Effector memory CD8-positive, alpha-beta T cell (primary cell): ENCODE measurements around the gene DMAC2L.
"Not testable (repeated sequence)": the region's sequence is repeated elsewhere in the genome, so short reads cannot be mapped to it uniquely, and the experiment has no call there.

Experiments
- ATAC-seq: fragments of 150-1000 bp; cut with Tn5 transposase; replicated peaks from 2 replicates; pipeline ENCODE4 v1.10.0; 2021; ENCODE audit warnings: mild to moderate bottlenecking, moderate library complexity
- DNase-seq, 3 experiments: peaks; one replicate each; pipeline ENCODE4 v3.0.0; 2021
- H3K27ac Mint-ChIP-seq, 2 donors: one replicate each; pipeline ENCODE4 v1.8.0; 2022; ENCODE audit warnings: mild to moderate bottlenecking in 2 of 2, mixed read lengths in 2 of 2, moderate library complexity in 2 of 2
- H3K27me3 Mint-ChIP-seq, 2 donors: one replicate each; pipeline ENCODE4 v1.8.0; 2022; ENCODE audit warnings: mixed read lengths in 2 of 2
- H3K36me3 Mint-ChIP-seq: one replicate; pipeline ENCODE4 v1.8.0; 2022; ENCODE audit warnings: mild to moderate bottlenecking, moderate library complexity, mixed read lengths; ENCODE audit not compliant: insufficient read depth
- H3K4me1 Mint-ChIP-seq, 2 donors: one replicate each; pipeline ENCODE4 v1.8.0; 2022; ENCODE audit warnings: low read depth in 2 of 2, mixed read lengths in 2 of 2
- H3K4me3 Mint-ChIP-seq, 2 donors: one replicate each; pipeline ENCODE4 v1.8.0; 2022; ENCODE audit warnings: mild to moderate bottlenecking in 2 of 2, mixed read lengths in 2 of 2, moderate library complexity in 2 of 2
- H3K9me3 Mint-ChIP-seq, 2 donors: one replicate each; pipeline ENCODE4 v1.8.0; 2022; ENCODE audit warnings: mixed read lengths in 2 of 2

Gene DMAC2L

DNA sequence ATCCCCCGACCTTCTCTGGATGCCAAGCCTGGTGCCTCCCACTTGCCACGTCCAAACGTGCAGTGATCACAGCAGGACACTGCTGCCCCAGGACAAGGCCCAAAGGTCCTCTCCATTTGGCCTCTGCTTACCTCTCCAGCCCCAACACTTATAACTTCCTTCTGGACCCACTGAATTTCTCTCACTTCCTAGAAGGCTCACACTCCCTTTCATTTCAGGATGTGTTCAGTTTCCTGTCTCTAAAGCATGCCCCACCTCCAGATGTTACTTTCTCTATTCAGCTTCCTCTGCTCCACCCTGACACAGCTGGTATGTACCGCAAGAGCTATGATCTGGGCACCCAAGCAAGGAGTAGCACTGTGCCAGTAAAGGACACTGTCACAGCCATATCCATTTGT is 51.6 kb downstream of the DMAC2L start:
- Mint-ChIP-seq H3K27me3 (no peaks in the 10 kb centered on the region), H3K36me3 (peaks cover 13% of the 10 kb centered on the region), H3K27ac (peak overlapping the region; percentile 87 to 93), H3K4me3 (peak overlapping the region; percentile 84 to 85), H3K4me1 (peaks cover 28 to 40% of the 10 kb centered on the region in 2 donors), H3K9me3 (no peaks in the 10 kb centered on the region)
- ATAC-seq: peak; percentile 92
- peak; percentile 30 to 57 (median 44) for DNase-seq

DNA sequence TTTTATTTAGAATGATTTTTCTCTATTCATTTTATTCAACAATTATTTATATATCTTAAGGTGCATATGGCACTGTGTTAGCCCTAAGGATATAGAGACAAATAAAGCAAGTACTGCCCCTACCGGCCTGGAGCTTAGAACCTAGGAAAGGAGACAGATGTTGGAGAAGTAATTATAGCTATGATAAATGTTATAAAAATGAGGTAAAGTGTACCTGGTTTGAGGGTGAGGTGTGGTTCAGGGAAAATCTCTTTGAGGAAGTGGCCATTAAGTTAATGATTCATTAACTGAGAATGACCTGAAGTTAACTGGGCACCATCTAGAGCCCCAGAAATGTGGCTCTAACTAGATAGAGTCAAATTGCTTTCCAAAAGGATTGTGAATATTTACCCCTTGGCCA is 52.7 kb downstream of the DMAC2L start:
- Mint-ChIP-seq H3K9me3 (no peaks in the 10 kb centered on the region), H3K36me3 (peaks cover 9% of the 10 kb centered on the region), H3K27me3 (no peaks in the 10 kb centered on the region), H3K4me1 (peaks cover 28 to 39% of the 10 kb centered on the region in 2 donors), H3K27ac (peak overlapping the region in 1 of 2 donors; percentile 62), H3K4me3 (no peak overlapping the region)
- DNase-seq (no peak), ATAC-seq (no peak)

DNA sequence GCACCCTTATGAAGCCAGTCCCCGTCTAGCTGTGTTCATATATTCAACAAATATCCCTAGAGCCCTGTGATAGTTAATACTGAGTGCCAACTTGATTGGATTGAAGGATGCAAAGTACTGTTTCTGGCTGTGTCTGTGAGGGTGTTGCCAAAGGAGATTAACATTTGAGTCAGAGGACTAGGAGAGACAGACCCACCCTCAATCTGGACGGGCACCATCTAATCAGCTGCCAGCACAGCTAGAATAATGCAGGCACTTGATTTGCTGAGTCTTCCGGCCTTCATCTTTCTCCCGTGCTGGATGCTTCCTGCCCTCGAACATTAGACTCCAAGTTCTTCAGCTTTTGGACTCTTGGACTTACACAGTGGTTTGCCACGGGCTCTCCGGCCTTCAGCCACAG is 53.4 kb downstream of the DMAC2L start:
- not testable (repeated sequence) for H3K4me3 Mint-ChIP-seq, H3K27me3 Mint-ChIP-seq, H3K36me3 Mint-ChIP-seq, ATAC-seq, H3K9me3 Mint-ChIP-seq, DNase-seq
- H3K27ac Mint-ChIP-seq: peak overlapping the region; percentile 27 to 82
- peaks cover 26 to 34% of the 10 kb centered on the region in 2 donors for H3K4me1 Mint-ChIP-seq

DNA sequence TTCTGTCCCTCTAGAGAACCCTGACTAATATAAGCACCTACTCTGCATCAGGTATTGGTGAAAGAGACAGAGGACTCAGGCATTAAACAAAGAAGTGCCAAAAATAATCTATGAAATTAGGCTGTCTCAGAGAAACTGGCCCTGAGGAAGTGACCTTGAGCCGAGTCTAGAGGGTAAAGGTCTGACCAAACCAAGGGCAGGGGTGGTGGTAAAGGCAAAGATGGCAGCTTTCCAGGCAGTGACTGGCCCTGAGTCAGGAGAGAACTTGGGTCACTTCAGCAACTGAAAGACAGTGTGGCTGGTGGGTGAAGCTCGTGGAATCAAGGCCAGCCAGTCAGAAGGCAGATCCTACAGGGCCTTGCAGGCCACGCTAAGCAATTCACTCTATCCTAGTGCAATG is 54.0 kb downstream of the DMAC2L start:
- Mint-ChIP-seq H3K27me3 (no peaks in the 10 kb centered on the region), H3K27ac (peak overlapping the region; percentile 27 to 82)

DNA sequence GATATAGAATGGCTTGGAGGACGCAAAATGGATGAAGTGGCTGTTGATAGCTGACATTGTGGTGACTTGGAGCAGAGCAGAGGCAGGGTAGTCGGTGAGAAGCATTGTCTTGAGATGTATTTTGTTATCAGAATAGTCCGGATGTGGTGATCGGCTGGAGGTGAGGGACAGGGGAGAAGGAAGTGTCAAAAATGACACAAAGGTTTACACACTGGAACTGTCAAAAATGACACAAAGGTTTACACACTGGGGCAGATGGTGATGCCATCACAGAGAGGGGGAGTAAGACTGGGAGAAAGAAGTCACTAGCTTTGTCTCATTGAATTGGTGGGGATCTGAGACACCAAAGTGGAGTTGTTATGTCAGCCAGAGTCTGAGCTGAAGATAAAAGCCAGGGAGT is 54.5 kb downstream of the DMAC2L start:
- H3K27ac Mint-ChIP-seq: peak overlapping the region; percentile 27 to 82
- peaks cover 26 to 34% of the 10 kb centered on the region in 2 donors for H3K4me1 Mint-ChIP-seq
- H3K27me3 Mint-ChIP-seq: no peaks in the 10 kb centered on the region
- H3K4me3 Mint-ChIP-seq: peak overlapping the region; percentile 1 to 50
- peak in 1 of 3 experiments; percentile 29 for DNase-seq
- ATAC-seq: peak; percentile 35
- H3K36me3 Mint-ChIP-seq: peaks cover 9% of the 10 kb centered on the region
- no peaks in the 10 kb centered on the region for H3K9me3 Mint-ChIP-seq

More for the DNA sequence above, 54.0 kb downstream of the DMAC2L start:
- Mint-ChIP-seq H3K4me1 (peaks cover 26 to 34% of the 10 kb centered on the region in 2 donors), H3K9me3 (no peaks in the 10 kb centered on the region), H3K4me3 (peak overlapping the region; percentile 1 to 50), H3K36me3 (peaks cover 9% of the 10 kb centered on the region)
- DNase-seq (no peak), ATAC-seq (no peak)

DNA sequence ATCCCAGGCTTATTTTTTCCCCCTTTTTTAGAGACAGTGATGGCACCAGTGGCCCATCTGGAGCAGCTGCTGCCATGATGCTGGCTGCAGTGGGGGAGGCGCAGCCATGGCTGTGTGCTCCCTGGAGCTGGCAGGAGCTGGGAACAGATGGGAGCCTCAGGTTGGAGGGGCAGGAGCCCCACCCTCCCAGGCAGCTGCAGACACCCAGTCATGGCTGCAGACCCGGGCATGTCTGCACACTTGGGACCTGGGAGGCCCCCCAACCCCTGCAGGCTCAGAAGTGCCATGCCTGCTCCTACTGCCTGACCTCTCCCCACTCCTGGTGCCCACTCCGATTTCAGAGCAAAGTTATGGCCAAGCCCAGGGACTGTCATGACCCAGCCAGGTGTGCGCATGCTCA is 59.4 kb downstream of the DMAC2L start:
- Mint-ChIP-seq H3K4me3 (no peak overlapping the region), H3K27ac (no peak overlapping the region), H3K9me3 (no peaks in the 10 kb centered on the region), H3K27me3 (no peaks in the 10 kb centered on the region), H3K4me1 (peaks cover 5 to 9% of the 10 kb centered on the region in 2 donors), H3K36me3 (peaks cover 2% of the 10 kb centered on the region)
- ATAC-seq (no peak), DNase-seq (no peak)

DNA sequence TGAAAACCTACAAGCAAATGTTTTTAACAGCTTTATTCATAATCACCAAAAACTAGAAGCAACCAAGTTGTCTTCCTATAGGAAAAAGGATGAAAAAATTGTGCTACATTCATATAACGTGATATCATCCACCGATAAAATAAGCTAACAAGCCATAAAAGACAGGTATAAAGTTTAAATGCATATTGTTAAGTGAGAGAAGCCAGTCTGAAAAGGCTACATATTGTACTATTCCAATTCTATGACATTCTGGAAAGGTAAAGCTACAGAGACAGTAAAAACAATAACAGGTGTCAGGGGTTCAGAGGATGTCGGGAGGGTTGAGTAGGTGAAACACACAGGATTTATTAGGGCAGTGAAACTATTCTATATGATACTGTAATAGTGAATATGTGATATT is 61.8 kb downstream of the DMAC2L start:
- H3K4me3 Mint-ChIP-seq: no peak overlapping the region
- H3K27ac Mint-ChIP-seq: no peak overlapping the region
- no peaks in the 10 kb centered on the region for H3K27me3 Mint-ChIP-seq
- H3K4me1 Mint-ChIP-seq: no peaks in the 10 kb centered on the region
- DNase-seq (no peak), ATAC-seq (no peak)
- no peaks in the 10 kb centered on the region for H3K36me3 Mint-ChIP-seq
- H3K9me3 Mint-ChIP-seq: no peaks in the 10 kb centered on the region

DNA sequence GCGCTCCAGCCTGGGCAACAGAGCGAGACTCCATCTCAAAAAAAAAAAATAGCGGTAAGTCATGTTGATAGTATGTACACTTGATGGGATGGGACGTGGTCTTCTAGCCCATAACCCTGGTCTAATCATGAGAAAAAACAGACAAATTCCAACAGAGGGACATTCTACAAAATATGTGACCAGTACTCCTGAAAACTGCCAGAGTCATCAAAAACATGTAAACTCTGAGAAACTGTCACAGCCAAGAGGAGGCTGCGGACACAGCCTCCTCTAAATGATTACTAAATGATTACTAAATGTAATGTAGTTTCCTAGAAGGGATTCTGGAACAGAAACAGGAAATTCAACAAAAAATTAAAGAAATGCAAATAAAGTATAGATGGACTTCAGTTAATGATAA is 63.6 kb downstream of the DMAC2L start:
- H3K4me1 Mint-ChIP-seq: no peaks in the 10 kb centered on the region
- DNase-seq: no peak
- no peaks in the 10 kb centered on the region for H3K9me3 Mint-ChIP-seq
- no peak overlapping the region for H3K27ac Mint-ChIP-seq
- H3K27me3 Mint-ChIP-seq: no peaks in the 10 kb centered on the region
- no peaks in the 10 kb centered on the region for H3K36me3 Mint-ChIP-seq
- ATAC-seq: no peak
- no peak overlapping the region for H3K4me3 Mint-ChIP-seq
